ENCODE measurements around the gene RALGPS1. TPM values are rescaled to one million over a fixed set of nuclear protein-coding genes. Genes with fewer than 3 reads are reported as not detected.

Gene RALGPS1
- total RNA-seq, 1 donor = 2.9 TPM

DNA sequence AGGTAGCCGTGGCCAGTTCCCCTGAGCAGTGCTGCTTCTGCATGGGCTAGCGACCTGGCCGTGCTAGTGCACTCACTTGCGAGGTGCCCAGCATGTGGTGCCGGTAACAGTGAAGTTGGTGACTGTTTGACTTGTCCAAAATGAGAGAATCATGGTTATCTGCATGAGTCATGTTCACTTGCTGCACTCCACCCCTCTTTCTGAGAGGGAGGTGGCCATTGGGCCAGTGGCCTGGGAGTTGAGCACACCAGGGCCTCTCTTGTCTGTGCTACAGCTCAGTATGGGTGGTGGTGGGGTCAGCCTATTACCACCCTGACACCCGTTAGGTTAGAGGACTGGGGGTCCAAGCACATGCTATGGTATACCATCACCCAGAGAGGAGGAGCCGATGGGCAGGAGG is 294.6 kb downstream of the RALGPS1 start:
- TF ChIP-seq, protein P1, sequence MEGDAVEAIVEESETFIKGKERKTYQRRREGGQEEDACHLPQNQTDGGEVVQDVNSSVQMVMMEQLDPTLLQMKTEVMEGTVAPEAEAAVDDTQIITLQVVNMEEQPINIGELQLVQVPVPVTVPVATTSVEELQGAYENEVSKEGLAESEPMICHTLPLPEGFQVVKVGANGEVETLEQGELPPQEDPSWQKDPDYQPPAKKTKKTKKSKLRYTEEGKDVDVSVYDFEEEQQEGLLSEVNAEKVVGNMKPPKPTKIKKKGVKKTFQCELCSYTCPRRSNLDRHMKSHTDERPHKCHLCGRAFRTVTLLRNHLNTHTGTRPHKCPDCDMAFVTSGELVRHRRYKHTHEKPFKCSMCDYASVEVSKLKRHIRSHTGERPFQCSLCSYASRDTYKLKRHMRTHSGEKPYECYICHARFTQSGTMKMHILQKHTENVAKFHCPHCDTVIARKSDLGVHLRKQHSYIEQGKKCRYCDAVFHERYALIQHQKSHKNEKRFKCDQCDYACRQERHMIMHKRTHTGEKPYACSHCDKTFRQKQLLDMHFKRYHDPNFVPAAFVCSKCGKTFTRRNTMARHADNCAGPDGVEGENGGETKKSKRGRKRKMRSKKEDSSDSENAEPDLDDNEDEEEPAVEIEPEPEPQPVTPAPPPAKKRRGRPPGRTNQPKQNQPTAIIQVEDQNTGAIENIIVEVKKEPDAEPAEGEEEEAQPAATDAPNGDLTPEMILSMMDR (IDR thresholded peaks at IDR 0.05; ENCODE audit: insufficient read depth, low read length) = no peak
- H3K4me3 ChIP-seq (ENCODE audit: low read depth, low read length) = no peak overlapping the region
- peak; percentile 45 for DNase-seq (ENCODE audit: low read depth)

DNA sequence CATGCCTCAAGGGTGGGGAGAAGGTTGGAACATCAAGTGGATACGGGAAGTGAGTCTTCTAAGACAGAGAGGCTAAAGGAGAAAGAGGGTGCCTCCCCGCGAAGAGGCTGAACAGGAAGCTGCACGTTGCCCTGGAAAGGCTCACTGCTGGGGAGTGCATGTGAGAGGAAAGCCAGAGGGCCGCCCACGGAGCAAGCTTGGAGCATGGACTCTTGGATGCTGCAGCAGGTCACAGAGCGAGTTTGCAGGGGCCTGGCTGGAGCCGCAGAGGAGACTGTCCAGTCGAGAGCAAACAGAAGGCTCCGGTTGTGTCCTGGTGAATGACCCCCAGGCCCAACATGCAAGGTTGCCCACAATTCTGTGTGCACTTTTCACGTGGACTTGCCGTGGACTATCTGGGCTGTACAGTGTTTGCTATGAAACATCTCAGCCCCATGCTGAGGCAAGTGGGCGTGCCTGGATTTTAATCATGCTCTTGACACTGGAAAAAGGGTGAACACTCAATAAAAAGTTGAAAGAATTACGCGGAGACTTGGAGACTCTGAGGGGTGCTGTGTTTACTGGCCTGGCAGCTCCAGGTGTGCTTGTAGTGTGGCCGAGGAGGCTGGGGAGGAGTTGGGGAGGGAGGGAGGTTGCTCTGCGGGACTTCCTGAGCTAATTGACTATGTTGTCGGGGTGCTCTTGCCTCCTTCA is 295.5 kb downstream of the RALGPS1 start:
- DNase-seq (ENCODE audit: low read depth) = no peak
- TF ChIP-seq, protein P1 (IDR thresholded peaks at IDR 0.05; ENCODE audit: insufficient read depth, low read length) = no peak
- no peak overlapping the region for H3K4me3 ChIP-seq (ENCODE audit: low read depth, low read length)

DNA sequence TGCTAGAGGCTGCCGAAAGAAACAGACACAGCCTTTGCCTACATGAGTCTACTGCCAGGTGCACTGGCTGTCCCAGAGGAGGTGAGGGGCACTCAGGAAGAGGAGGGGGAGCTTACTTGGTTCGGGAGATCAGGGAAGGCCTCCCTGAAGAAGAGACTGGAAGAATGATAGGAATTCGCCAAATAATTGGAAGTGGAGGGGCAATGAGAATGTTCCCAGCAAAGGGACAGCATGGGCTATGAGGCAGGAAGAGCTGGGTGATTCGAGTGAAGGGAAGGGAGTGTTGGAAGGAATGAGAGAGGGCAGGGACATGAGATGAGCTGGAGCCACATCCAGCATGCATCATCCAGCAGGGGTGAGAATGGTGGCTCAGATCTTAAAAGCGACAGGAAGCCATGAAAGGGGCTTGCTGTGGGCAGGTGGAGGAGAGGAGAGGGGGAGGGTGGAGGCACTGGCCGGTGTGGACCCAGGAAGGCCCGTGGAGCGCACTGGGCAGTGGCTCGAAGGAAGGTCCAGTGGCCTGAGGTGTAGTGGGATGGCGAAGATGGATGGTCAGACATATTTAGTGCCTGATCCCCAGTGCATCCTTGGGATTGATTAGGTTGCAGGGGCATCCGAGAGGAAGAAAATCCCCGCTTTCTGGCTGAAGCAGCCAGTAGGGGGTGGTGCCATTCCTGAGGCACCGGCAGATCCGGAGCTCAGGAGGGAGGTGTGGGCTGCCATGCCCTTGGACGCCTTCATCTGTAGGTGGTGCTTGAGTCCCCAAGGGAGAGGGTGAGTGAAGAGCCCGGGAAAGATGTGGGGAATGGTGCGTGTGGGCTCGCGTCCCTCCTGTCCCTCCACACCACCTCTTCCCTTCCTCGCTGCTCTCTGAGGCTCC is 296.5 kb downstream of the RALGPS1 start:
- DNase-seq (ENCODE audit: low read depth) = no peak
- TF ChIP-seq, protein P1 (IDR thresholded peaks at IDR 0.05; ENCODE audit: insufficient read depth, low read length) = no peak
- H3K4me3 ChIP-seq (ENCODE audit: low read depth, low read length) = no peak overlapping the region

DNA sequence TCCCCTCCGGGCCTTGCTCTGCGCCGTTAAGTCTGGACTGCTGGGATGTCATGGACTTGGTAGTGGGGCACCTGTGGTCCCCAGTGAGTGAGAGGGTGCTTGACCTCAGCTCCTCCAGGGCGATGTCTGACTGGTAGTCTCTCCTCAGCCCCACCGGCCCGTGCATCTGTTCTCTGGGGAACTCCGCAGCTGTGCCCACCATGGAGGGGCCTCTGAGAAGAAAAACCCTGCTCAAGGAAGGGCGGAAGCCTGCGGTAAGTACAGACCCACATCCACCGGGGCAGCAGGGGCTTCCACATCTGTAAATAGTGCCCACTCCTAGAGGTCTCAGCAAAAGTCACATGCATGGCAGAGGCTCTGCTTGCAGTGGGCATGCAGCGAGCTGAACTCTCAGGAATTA is 297.4 kb downstream of the RALGPS1 start:
- H3K4me3 ChIP-seq (ENCODE audit: low read depth, low read length) = no peak overlapping the region
- TF ChIP-seq, protein P1 (IDR thresholded peaks at IDR 0.05; ENCODE audit: insufficient read depth, low read length) = no peak
- no peak for DNase-seq (ENCODE audit: low read depth)

DNA sequence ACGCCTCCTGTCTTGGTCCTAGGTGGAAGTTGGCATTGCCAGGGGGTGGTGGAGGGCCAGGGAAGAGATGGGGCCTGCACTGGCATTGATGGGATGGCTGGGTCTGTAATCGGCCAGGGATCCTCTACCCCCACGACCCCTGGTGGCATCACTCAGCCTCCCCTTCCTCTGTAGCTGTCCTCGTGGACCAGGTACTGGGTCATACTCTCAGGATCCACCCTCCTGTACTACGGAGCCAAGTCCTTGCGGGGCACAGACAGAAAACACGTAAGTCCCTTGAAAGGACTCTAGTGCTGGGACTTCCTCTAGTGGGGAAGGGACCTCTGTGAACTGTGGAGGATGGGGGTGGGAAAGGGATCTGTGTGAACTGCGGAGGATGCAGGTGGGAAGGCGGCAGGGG is 297.9 kb downstream of the RALGPS1 start:
- DNase-seq (ENCODE audit: low read depth) = no peak
- TF ChIP-seq, protein P1 (IDR thresholded peaks at IDR 0.05; ENCODE audit: insufficient read depth, low read length) = no peak
- no peak overlapping the region for H3K4me3 ChIP-seq (ENCODE audit: low read depth, low read length)

DNA sequence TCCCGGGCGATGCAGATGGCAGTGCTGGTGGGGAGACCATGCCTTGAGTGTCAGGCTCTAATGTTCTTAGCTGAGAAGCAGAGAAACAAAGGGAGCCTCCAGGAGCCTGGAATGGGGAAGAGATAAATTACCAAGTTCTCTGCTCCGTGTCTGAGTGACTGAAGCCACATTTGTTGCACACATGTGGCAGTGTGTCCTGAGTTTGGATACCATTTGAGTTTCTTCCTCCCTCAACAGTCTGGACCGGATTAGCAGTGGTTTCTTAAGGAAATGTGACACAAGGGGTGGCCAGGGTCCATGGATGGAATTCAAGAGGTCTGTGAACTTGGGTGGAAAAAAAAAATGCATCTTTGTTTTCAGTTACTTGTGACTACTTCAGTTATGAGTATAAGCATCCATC is 299.3 kb downstream of the RALGPS1 start:
- H3K4me3 ChIP-seq (ENCODE audit: low read depth, low read length) = no peak overlapping the region
- TF ChIP-seq, protein P1 (IDR thresholded peaks at IDR 0.05; ENCODE audit: insufficient read depth, low read length) = no peak
- DNase-seq (ENCODE audit: low read depth) = no peak

Measured in fibroblast of the aortic adventitia (primary cell).